HG03520 (cell line): ENCODE measurements around the gene CDH2.

Source experiments
- ATAC-seq: cut with Tn5 transposase; IDR thresholded peaks from one replicate; pipeline ENCODE4 v1.9.1; 2021; ENCODE audit warnings: mild to moderate bottlenecking, moderate library complexity; ENCODE audit not compliant: unreplicated experiment

CDH2 gene

GRCh38 chr18:28003451-28003850 lies 173.5 kb downstream of the CDH2 start:
- no peak for ATAC-seq

- ATAC-seq: no peak
These were observed 174.1 kb downstream of the CDH2 start for GRCh38 chr18:28002841-28003240.

- ATAC-seq: no peak
These were observed 180.1 kb downstream of the CDH2 start for GRCh38 chr18:27996801-27997272.

- no peak for ATAC-seq
These were observed 181.0 kb downstream of the CDH2 start for GRCh38 chr18:27995770-27996502.

GRCh38 chr18:27994571-27994970 lies 182.4 kb downstream of the CDH2 start:
- ATAC-seq: no peak

GRCh38 chr18:27991391-27991790 lies 185.5 kb downstream of the CDH2 start:
- ATAC-seq: no peak

- ATAC-seq: no peak
These were observed 191.1 kb downstream of the CDH2 start for GRCh38 chr18:27985832-27986231.

- no peak for ATAC-seq
These were observed 193.2 kb downstream of the CDH2 start for GRCh38 chr18:27983780-27984179.

- no peak for ATAC-seq
These were observed 200.0 kb downstream of the CDH2 start for GRCh38 chr18:27976806-27977408.

- ATAC-seq: no peak
These were observed 206.6 kb downstream of the CDH2 start for GRCh38 chr18:27970321-27970720.

GRCh38 chr18:27969206-27969605 lies 207.7 kb downstream of the CDH2 start:
- no peak for ATAC-seq

- no peak for ATAC-seq
These were observed 208.8 kb downstream of the CDH2 start for GRCh38 chr18:27967913-27968824.

- ATAC-seq: no peak
These were observed 210.0 kb downstream of the CDH2 start for GRCh38 chr18:27966881-27967280.

- no peak for ATAC-seq
These were observed 212.1 kb downstream of the CDH2 start for GRCh38 chr18:27964811-27965210.

- no peak for ATAC-seq
These were observed 217.8 kb downstream of the CDH2 start for GRCh38 chr18:27959101-27959500.

- no peak for ATAC-seq
These were observed 220.8 kb downstream of the CDH2 start for GRCh38 chr18:27956001-27956640.

GRCh38 chr18:27954226-27954625 lies 222.7 kb downstream of the CDH2 start:
- ATAC-seq: no peak

- ATAC-seq: no peak
These were observed 224.2 kb downstream of the CDH2 start for GRCh38 chr18:27952741-27953140.

- ATAC-seq: no peak
These were observed 226.2 kb downstream of the CDH2 start for GRCh38 chr18:27950648-27951228.

GRCh38 chr18:27948986-27949385 lies 227.9 kb downstream of the CDH2 start:
- ATAC-seq: no peak

GRCh38 chr18:27942706-27943105 lies 234.2 kb downstream of the CDH2 start:
- ATAC-seq: no peak
